SW480 (cell line): Measurements from ENCODE around the gene RAB44.
"Not testable (repeated sequence)": the region's sequence is repeated elsewhere in the genome, so short reads cannot be mapped to it uniquely, and the experiment has no call there.

Experiments
- DNase-seq: peaks from one replicate; pipeline ENCODE4 v3.0.0-alpha.2; 2016; ENCODE audit warnings: low spot score

The RAB44 gene

GRCh38 chr6:36712816-36713215 is 15.2 kb downstream of the RAB44 start:
- no peak for DNase-seq

- no peak for DNase-seq
These were observed 16.2 kb downstream of the RAB44 start for GRCh38 chr6:36713846-36714245.

GRCh38 chr6:36714511-36714910 is 16.9 kb downstream of the RAB44 start:
- DNase-seq = no peak

- DNase-seq = no peak
These were observed 17.8 kb downstream of the RAB44 start for GRCh38 chr6:36715469-36715868.

GRCh38 chr6:36716476-36717093 is 19.0 kb downstream of the RAB44 start:
- no peak for DNase-seq

- DNase-seq = no peak
These were observed 19.7 kb downstream of the RAB44 start for GRCh38 chr6:36717231-36717825.

GRCh38 chr6:36717871-36718540 is 20.4 kb downstream of the RAB44 start:
- no peak for DNase-seq

GRCh38 chr6:36718560-36718959 is 20.9 kb downstream of the RAB44 start:
- DNase-seq = no peak

GRCh38 chr6:36719126-36719525 is 21.5 kb downstream of the RAB44 start:
- DNase-seq = no peak

GRCh38 chr6:36720251-36721141 is 22.9 kb downstream of the RAB44 start:
- no peak for DNase-seq

GRCh38 chr6:36721369-36722140 is 23.9 kb downstream of the RAB44 start:
- no peak for DNase-seq

GRCh38 chr6:36722365-36722764 is 24.7 kb downstream of the RAB44 start:
- no peak for DNase-seq

GRCh38 chr6:36722879-36723278 is 25.3 kb downstream of the RAB44 start:
- DNase-seq = no peak

GRCh38 chr6:36723992-36724391 is 26.4 kb downstream of the RAB44 start:
- DNase-seq = not testable (repeated sequence)

GRCh38 chr6:36724514-36725390 is 27.1 kb downstream of the RAB44 start:
- peak; percentile 62 for DNase-seq

GRCh38 chr6:36725581-36725980 is 28.0 kb downstream of the RAB44 start:
- DNase-seq = no peak

- DNase-seq = peak; percentile 51
These were observed 29.9 kb downstream of the RAB44 start for GRCh38 chr6:36727505-36728021.

GRCh38 chr6:36728289-36729160 is 30.9 kb downstream of the RAB44 start:
- DNase-seq = no peak

GRCh38 chr6:36729161-36729524 is 31.5 kb downstream of the RAB44 start:
- no peak for DNase-seq
